ENCODE measurements around the gene LRP8. TPM values are rescaled to one million over a fixed set of nuclear protein-coding genes. Genes with fewer than 3 reads are reported as not detected.

Gene LRP8
- total and polyA plus RNA-seq, 2 donors (not counting 3 experiments of a cell fraction or from before 2014, with no cell fraction given), result 40.9 to 62.2 TPM

DNA sequence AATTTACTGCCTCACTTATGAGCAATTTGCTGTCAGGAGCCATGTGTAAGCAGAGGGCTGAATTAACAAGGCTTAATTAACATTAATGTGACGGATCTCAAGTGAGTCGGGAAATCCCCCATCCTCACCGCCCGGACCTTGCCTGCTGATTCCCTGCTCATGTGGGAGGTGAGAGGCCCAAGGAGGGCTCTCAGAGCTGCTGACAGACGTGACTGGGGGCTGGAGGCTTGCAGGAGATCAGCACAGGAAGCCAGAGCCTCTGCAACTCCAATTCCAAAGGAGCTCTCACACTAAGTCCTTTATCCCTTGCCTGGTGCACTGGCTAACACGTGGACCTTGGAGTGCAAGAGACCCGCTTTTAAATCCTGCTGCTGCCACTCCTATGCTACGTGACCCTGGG is 19.4 kb downstream of the LRP8 start:
- Histone ChIP-seq H3K9ac (replicated peaks; ENCODE audit: extremely low read depth, insufficient read depth, low read length) (no peak overlapping the region), H3K9me1 (replicated peaks; ENCODE audit: control insufficient read depth, extremely low read depth, insufficient read depth, low read length) (no peaks in the 10 kb centered on the region), H3K4me2 (ENCODE audit: insufficient read depth, low read length) (no peak overlapping the region), H3K9me3 (replicated peaks; ENCODE audit: control insufficient read depth, insufficient read depth, low read length) (no peaks in the 10 kb centered on the region), H3K79me2 (ENCODE audit: control insufficient read depth, insufficient read depth, low read length) (peaks cover 69% of the 10 kb centered on the region), H3K4me3 (replicated peaks in 1 of 3; ENCODE audit: insufficient read depth in 1 of 3, low read depth in 1 of 3, low read length in 3 of 3) (no peak overlapping the region), H2AFZ (ENCODE audit: low read depth, low read length) (no peak overlapping the region), H3K4me1 (ENCODE audit: control insufficient read depth, extremely low read depth, insufficient read depth, low read length) (no peaks in the 10 kb centered on the region), H3K27me3 (ENCODE audit: control insufficient read depth in 2 of 2, insufficient read depth in 2 of 2, low read length in 2 of 2) (no peaks in the 10 kb centered on the region), H3K36me3 (ENCODE audit: control insufficient read depth in 2 of 2, extremely low read depth in 1 of 2, insufficient read depth in 2 of 2, low read length in 2 of 2) (peaks cover 0 to 2% of the 10 kb centered on the region in 2 experiments), H3K27ac (ENCODE audit: insufficient read depth, low read depth, low read length) (no peak overlapping the region), H4K20me1 (replicated peaks; ENCODE audit: control insufficient read depth, extremely low read depth, insufficient read depth, low read length) (no peaks in the 10 kb centered on the region)
- no peak for FAIRE-seq
- ChIA-PET POLR2A (no interaction called here), CTCF (no interaction called here)
- TF ChIP-seq POLR2AphosphoS5 (IDR thresholded peaks at IDR 0.05; ENCODE audit: insufficient read depth, low read depth, low read length) (no peak), FOS (IDR thresholded peaks at IDR 0.05; ENCODE audit: borderline replicate concordance, insufficient read depth, low read length) (no peak), JUN (IDR thresholded peaks at IDR 0.05; ENCODE audit: borderline replicate concordance, insufficient read depth, insufficient read length, low read depth) (no peak), GATA2 (IDR thresholded peaks at IDR 0.05; ENCODE audit: insufficient read depth, insufficient read length, low read depth, low read length) (no peak), EZH2 (IDR thresholded peaks at IDR 0.05; ENCODE audit: borderline replicate concordance, low read depth, low read length, severe bottlenecking) (no peak), POLR2A (IDR thresholded peaks at IDR 0.05; ENCODE audit: low read depth, low read length) (no peak), MAX (IDR thresholded peaks at IDR 0.05; ENCODE audit: insufficient read depth, insufficient read length) (no peak), MYC (IDR thresholded peaks at IDR 0.05; ENCODE audit: low read depth, low read length) (no peak)
- TF ChIP-seq, protein P1, sequence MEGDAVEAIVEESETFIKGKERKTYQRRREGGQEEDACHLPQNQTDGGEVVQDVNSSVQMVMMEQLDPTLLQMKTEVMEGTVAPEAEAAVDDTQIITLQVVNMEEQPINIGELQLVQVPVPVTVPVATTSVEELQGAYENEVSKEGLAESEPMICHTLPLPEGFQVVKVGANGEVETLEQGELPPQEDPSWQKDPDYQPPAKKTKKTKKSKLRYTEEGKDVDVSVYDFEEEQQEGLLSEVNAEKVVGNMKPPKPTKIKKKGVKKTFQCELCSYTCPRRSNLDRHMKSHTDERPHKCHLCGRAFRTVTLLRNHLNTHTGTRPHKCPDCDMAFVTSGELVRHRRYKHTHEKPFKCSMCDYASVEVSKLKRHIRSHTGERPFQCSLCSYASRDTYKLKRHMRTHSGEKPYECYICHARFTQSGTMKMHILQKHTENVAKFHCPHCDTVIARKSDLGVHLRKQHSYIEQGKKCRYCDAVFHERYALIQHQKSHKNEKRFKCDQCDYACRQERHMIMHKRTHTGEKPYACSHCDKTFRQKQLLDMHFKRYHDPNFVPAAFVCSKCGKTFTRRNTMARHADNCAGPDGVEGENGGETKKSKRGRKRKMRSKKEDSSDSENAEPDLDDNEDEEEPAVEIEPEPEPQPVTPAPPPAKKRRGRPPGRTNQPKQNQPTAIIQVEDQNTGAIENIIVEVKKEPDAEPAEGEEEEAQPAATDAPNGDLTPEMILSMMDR (IDR thresholded peaks at IDR 0.05; ENCODE audit: extremely low read depth in 1 of 2, insufficient read depth in 1 of 2, low read depth in 1 of 2, low read length in 2 of 2), result no peak
- BruUV-seq (replicated peaks), result no TSS peak
- dilution Hi-C loops (cut with MboI; ENCODE audit: extremely low pct_ligation_motif_present, low sequenced_read_pairs), result no loop called here
- intact Hi-C loops (cut with micrococcal nuclease), result no loop called here
- DNase-seq (ENCODE audit: low read depth, low spot score), result no peak
